Measurements from ENCODE around the gene HERPUD1. TPM values are rescaled to one million over a fixed set of nuclear protein-coding genes. Genes with fewer than 3 reads are reported as not detected.

The HERPUD1 gene
- total RNA-seq, 1 experiment from 2014 or later, result 35.3 TPM

GRCh38 chr16:56885446-56886162 is 46.3 kb upstream of the HERPUD1 start:
- BruUV-seq (replicated peaks), result no TSS peak
- H3K36me3 ChIP-seq (ENCODE audit: low read depth), result no peaks in the 10 kb centered on the region
- H3K9me2 ChIP-seq (ENCODE audit: insufficient read depth), result no peaks in the 10 kb centered on the region
- H3K4me3 ChIP-seq, result no peak overlapping the region
- no peaks in the 10 kb centered on the region for H3K27me3 ChIP-seq (ENCODE audit: insufficient read depth, low read depth)
- H3K4me2 ChIP-seq, result no peak overlapping the region
- no peak for TF ChIP-seq EZH2 (IDR thresholded peaks at IDR 0.05; ENCODE audit: low read depth)
- TF ChIP-seq CTCF (conservative IDR thresholded peaks at IDR 0.05), result no peak
- DNase-seq, result no peak
- no peak overlapping the region for H3K27ac ChIP-seq
- CTCF ChIA-PET, result no interaction called here
- no peaks in the 10 kb centered on the region for H4K20me1 ChIP-seq (ENCODE audit: insufficient read depth)
- H3K4me1 ChIP-seq (replicated peaks; ENCODE audit: insufficient read depth), result no peaks in the 10 kb centered on the region
- H2AFZ ChIP-seq, result no peak overlapping the region
- POLR2A ChIA-PET (ENCODE audit: unreplicated experiment), result interaction anchor here (0.7 kb wide), 1 partner anchor 12 kb away, joined by 5 read pairs; no protein-coding TSS in a partner anchor
- no peaks in the 10 kb centered on the region for H3K9me3 ChIP-seq (ENCODE audit: insufficient read depth, low read depth)
- no peaks in the 10 kb centered on the region for H3K79me2 ChIP-seq (ENCODE audit: low read depth)
- H3F3A ChIP-seq (ENCODE audit: insufficient read depth, low read depth), result no peaks in the 10 kb centered on the region; the same call in 1 of the 2 replicates
- intact Hi-C loops (cut with micrococcal nuclease; ENCODE audit: unreplicated experiment), result no loop called here

- H3K4me3 ChIP-seq, result no peak overlapping the region
- H4K20me1 ChIP-seq (ENCODE audit: insufficient read depth), result no peaks in the 10 kb centered on the region
- H3F3A ChIP-seq (ENCODE audit: insufficient read depth, low read depth), result no peaks in the 10 kb centered on the region; the same call in 1 of the 2 replicates
- no peak for TF ChIP-seq CTCF (conservative IDR thresholded peaks at IDR 0.05)
- no peak for TF ChIP-seq EZH2 (IDR thresholded peaks at IDR 0.05; ENCODE audit: low read depth)
- intact Hi-C loops (cut with micrococcal nuclease; ENCODE audit: unreplicated experiment), result no loop called here
- no peak for DNase-seq
- H2AFZ ChIP-seq, result no peak overlapping the region
- no peaks in the 10 kb centered on the region for H3K36me3 ChIP-seq (ENCODE audit: low read depth)
- H3K27ac ChIP-seq, result no peak overlapping the region
- no peaks in the 10 kb centered on the region for H3K79me2 ChIP-seq (ENCODE audit: low read depth)
- H3K9me3 ChIP-seq (ENCODE audit: insufficient read depth, low read depth), result no peaks in the 10 kb centered on the region
- ChIA-PET POLR2A (ENCODE audit: unreplicated experiment) (interaction anchor here (0.7 kb wide), 1 partner anchor 12 kb away, joined by 5 read pairs; no protein-coding TSS in a partner anchor), CTCF (no interaction called here)
- no peaks in the 10 kb centered on the region for H3K9me2 ChIP-seq (ENCODE audit: insufficient read depth)
- H3K4me1 ChIP-seq (replicated peaks; ENCODE audit: insufficient read depth), result no peaks in the 10 kb centered on the region
- no peak overlapping the region for H3K4me2 ChIP-seq
- no peaks in the 10 kb centered on the region for H3K27me3 ChIP-seq (ENCODE audit: insufficient read depth, low read depth)
- BruUV-seq (replicated peaks), result no TSS peak
Measured at GRCh38 chr16:56886296-56886695, 45.6 kb upstream of the HERPUD1 start.

GRCh38 chr16:56886826-56887225 is 45.1 kb upstream of the HERPUD1 start:
- Histone ChIP-seq H3K4me3 (no peak overlapping the region), H3K4me1 (replicated peaks; ENCODE audit: insufficient read depth) (no peaks in the 10 kb centered on the region), H4K20me1 (ENCODE audit: insufficient read depth) (no peaks in the 10 kb centered on the region), H3K36me3 (ENCODE audit: low read depth) (no peaks in the 10 kb centered on the region), H3K4me2 (no peak overlapping the region), H3F3A (ENCODE audit: insufficient read depth, low read depth) (no peaks in the 10 kb centered on the region; the same call in 1 of the 2 replicates), H3K9me2 (ENCODE audit: insufficient read depth) (no peaks in the 10 kb centered on the region), H3K27me3 (ENCODE audit: insufficient read depth, low read depth) (no peaks in the 10 kb centered on the region), H3K79me2 (ENCODE audit: low read depth) (no peaks in the 10 kb centered on the region), H2AFZ (no peak overlapping the region), H3K27ac (no peak overlapping the region), H3K9me3 (ENCODE audit: insufficient read depth, low read depth) (no peaks in the 10 kb centered on the region)
- no peak for DNase-seq
- TF ChIP-seq CTCF (conservative IDR thresholded peaks at IDR 0.05) (no peak), EZH2 (IDR thresholded peaks at IDR 0.05; ENCODE audit: low read depth) (no peak)
- ChIA-PET CTCF (no interaction called here), POLR2A (ENCODE audit: unreplicated experiment) (no interaction called here)
- BruUV-seq (replicated peaks), result no TSS peak
- intact Hi-C loops (cut with micrococcal nuclease; ENCODE audit: unreplicated experiment), result no loop called here
